Small intestine (tissue), 16 donors: ENCODE results near the gene FCER1A. TPM values are rescaled to one million over a fixed set of nuclear protein-coding genes. Genes with fewer than 3 reads are reported as not detected.
A peak's percentile ranks its signal among the peaks of the same experiment; 100 is the strongest.

Experiments
- DNase-seq, 2 donors: peaks; one replicate each; pipeline versions ENCODE4 v3.0.0 to v3.0.0-alpha.2; 2013
- FAIRE-seq: peaks from 2 replicates; lab custom pipeline; 2012; peaks lifted over from hg19 to GRCh38; lab: Jason Lieb, UNC
- H3K27ac ChIP-seq, 3 donors: one replicate each; pipeline ENCODE4 v1.5.1; 2013; ENCODE audit warnings: low read length in 2 of 3, mild to moderate bottlenecking in 2 of 3, control low read depth in 1 of 3, inconsistent platforms in 1 of 3, low read depth in 1 of 3, moderate library complexity in 1 of 3
- H3K27me3 ChIP-seq, 3 donors: one replicate each; pipeline ENCODE4 v1.6.1; 2013; ENCODE audit warnings: low read length in 3 of 3, inconsistent platforms in 1 of 3; ENCODE audit not compliant: control insufficient read depth in 3 of 3, insufficient read depth in 3 of 3
- H3K36me3 ChIP-seq, 3 donors: one replicate each; pipeline ENCODE4 v1.6.1; 2013; ENCODE audit warnings: low read length in 3 of 3, inconsistent platforms in 1 of 3, low read depth in 1 of 3, mild to moderate bottlenecking in 1 of 3, moderate library complexity in 1 of 3; ENCODE audit not compliant: control insufficient read depth in 3 of 3, insufficient read depth in 2 of 3
- H3K4me1 ChIP-seq, 3 donors: one replicate each; pipeline ENCODE4 v1.6.1; 2013; ENCODE audit warnings: low read length in 2 of 3, inconsistent platforms in 1 of 3, low read depth in 1 of 3, mild to moderate bottlenecking in 1 of 3, moderate library complexity in 1 of 3; ENCODE audit not compliant: control insufficient read depth in 3 of 3, insufficient read depth in 2 of 3
- H3K4me3 ChIP-seq, 3 donors: one replicate each; pipeline ENCODE4 v1.5.1; 2013; ENCODE audit warnings: low read length in 3 of 3, control low read depth in 1 of 3, inconsistent platforms in 1 of 3, low read depth in 1 of 3, mild to moderate bottlenecking in 1 of 3, moderate library complexity in 1 of 3
- H3K9me3 ChIP-seq, 2 donors: one replicate each; pipeline ENCODE4 v1.6.1; 2013; ENCODE audit warnings: low read depth in 1 of 2, low read length in 1 of 2; ENCODE audit not compliant: control insufficient read depth in 2 of 2, insufficient read depth in 1 of 2
- WGBS, 3 donors: extraction: QIAGEN DNeasy Blood & Tissue Kit; methylation state at CpG; one replicate each; pipeline ENCODE4 v1.1.7; 2013; 5-methylcytosine and 5-hydroxymethylcytosine counted together
- long read RNA-seq, 10 donors: transcript quantifications; one replicate each; lab custom pipeline, GENCODE V29; 2026
- polyA plus RNA-seq, 4 donors: library from polyadenylated mRNA; stranded (reverse) in 3 of 4; unstranded in 1 of 4; fragments of 200-250 nt in 3 of 4; fragments of 120-200 nt in 1 of 4; gene quantifications; one replicate each; pipeline versions ENCODE4 v1.2.1 to v1.2.3, GENCODE V29; 2013
- donor health status: healthy with polysubstance abuse.
- donor health status: control.
- donor health status: control.
- donor health status: Bipolar disorder and iron deficiency.
- donor health status: healthy.

FCER1A gene
- polyA plus RNA-seq, result 1 to 10 TPM in 1 of 4 donors, under 1 TPM in 2, not detected in 1; 0.12 to 2.2 (median 0.75) TPM
- long read RNA-seq, donor 1, result 0 reads
- long read RNA-seq, donor 2, result 0 reads
- long read RNA-seq, donor 3, result 0 reads
- long read RNA-seq, donor 4, result 0 reads
- long read RNA-seq, donor 5, result 0 reads
- long read RNA-seq, donor 6, result 0 reads
- long read RNA-seq, donor 7, result 0 reads
- long read RNA-seq, donor 8, result 0 reads
- long read RNA-seq, donor 9, result 0 reads
- long read RNA-seq, donor 10, result 0 reads

DNA sequence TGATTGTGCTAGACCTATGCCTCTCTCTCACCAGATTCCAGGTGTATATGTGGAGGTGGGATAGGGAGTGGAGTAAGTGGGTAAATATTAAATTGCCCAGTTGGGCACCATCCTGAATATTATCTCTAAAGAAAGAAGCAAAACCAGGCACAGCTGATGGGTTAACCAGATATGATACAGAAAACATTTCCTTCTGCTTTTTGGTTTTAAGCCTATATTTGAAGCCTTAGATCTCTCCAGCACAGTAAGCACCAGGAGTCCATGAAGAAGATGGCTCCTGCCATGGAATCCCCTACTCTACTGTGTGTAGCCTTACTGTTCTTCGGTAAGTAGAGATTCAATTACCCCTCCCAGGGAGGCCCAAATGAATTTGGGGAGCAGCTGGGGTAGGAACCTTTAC, at the start of gene FCER1A:
TSS of gene FCER1A (plus strand) at position 242 of the 400 bp plus-strand sequence. CDS start at position 271, 29 bp downstream.
- 84 to 92% (median 91%) methylated on average over 1 of the region's 1 CpG for WGBS, 3 donors
- Histone ChIP-seq H3K4me1 (no peaks in the 10 kb centered on the region), H3K27ac (no peak within 1 kb of the TSS), H3K27me3 (no peaks in the 10 kb centered on the region), H3K4me3 (no peak within 1 kb of the TSS), H3K9me3 (no peaks in the 10 kb centered on the region), H3K36me3 (no peaks in the 10 kb centered on the region)
- no peak for DNase-seq
- no peak for FAIRE-seq

GRCh38 chr1:159261311-159261710, 40.8 kb upstream of the FCER1A start:
- no peak overlapping the region for H3K4me3 ChIP-seq
- FAIRE-seq, result no peak
- H3K27me3 ChIP-seq, result no peaks in the 10 kb centered on the region
- no peak for DNase-seq
- H3K4me1 ChIP-seq, result no peaks in the 10 kb centered on the region
- no peaks in the 10 kb centered on the region for H3K9me3 ChIP-seq
- H3K27ac ChIP-seq, result no peak overlapping the region
- H3K36me3 ChIP-seq, result no peaks in the 10 kb centered on the region

DNA sequence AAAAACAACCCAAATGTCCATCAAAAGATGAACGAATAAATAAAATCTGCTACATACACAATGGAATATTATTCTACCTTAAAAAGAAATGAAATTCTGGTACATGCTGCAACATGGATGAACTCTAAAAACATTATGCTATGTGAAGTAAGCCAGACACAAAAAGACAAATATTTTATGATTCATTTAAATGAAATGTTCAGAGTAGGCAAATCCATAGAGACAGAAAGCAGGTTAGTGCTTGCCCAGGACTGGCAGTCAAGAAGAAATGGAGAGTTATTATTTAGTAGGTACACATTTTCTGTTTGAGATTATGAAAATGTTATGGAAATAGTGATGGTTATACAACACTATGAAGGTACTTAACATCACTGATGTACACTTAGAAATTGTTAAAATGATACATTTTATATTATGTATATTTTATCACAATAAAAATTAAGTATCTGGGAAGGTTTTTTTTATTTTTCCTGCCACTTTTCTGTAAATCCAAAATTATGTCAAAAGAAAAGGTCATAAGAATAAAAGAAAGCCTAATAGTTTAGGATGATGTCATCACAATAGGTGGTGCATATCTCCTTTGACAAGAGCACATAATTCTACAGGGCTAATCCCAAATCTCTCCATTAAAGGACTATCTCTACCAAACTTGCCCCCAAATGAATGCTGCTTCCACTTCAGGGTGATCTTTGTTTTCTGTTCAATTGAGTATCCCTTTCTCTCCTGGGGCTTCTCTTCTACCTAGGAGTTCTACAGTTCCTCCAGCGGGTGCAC, 40.2 kb upstream of the FCER1A start:
- Histone ChIP-seq H3K27ac (no peak overlapping the region), H3K9me3 (no peaks in the 10 kb centered on the region), H3K36me3 (no peaks in the 10 kb centered on the region), H3K4me1 (no peaks in the 10 kb centered on the region), H3K27me3 (no peaks in the 10 kb centered on the region), H3K4me3 (no peak overlapping the region)
- DNase-seq (no peak), FAIRE-seq (no peak)
- 79 to 86% (median 84%) methylated on average over 2 of the region's 2 CpGs for WGBS, 3 donors

DNA sequence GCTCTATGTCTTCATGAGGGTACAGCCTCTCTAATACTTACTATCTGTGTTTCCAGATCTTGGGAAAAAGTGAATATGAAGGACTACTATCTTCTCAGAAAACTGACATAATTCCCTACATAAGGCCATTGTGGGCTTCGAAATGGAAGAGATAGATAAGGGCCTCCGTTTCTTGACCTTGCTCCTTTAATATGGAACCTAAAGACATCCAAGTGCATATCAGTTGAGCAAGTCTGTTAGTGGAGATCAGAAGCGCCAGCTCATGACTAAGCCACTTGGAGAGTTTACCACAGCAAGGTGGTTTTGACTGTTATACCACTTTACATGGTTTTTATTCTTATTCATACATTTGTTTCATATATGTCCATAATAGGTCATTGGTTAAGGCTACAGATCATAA, 35.3 kb upstream of the FCER1A start:
- no peaks in the 10 kb centered on the region for H3K36me3 ChIP-seq
- no peak overlapping the region for H3K27ac ChIP-seq
- H3K4me3 ChIP-seq, result no peak overlapping the region
- no peaks in the 10 kb centered on the region for H3K27me3 ChIP-seq
- H3K4me1 ChIP-seq, result no peaks in the 10 kb centered on the region
- no peaks in the 10 kb centered on the region for H3K9me3 ChIP-seq
- FAIRE-seq (no peak), DNase-seq (no peak)
- 70 to 80% (median 79%) methylated on average over 3 of the region's 3 CpGs for WGBS, 3 donors

GRCh38 chr1:159274631-159275030, 27.5 kb upstream of the FCER1A start:
- FAIRE-seq, result no peak
- no peaks in the 10 kb centered on the region for H3K9me3 ChIP-seq
- no peaks in the 10 kb centered on the region for H3K4me1 ChIP-seq
- H3K27me3 ChIP-seq, result no peaks in the 10 kb centered on the region
- 43 to 74% (median 54%) methylated on average over 2 of the region's 2 CpGs for WGBS, 3 donors
- H3K36me3 ChIP-seq, result no peaks in the 10 kb centered on the region
- DNase-seq, result no peak
- no peak overlapping the region for H3K27ac ChIP-seq
- H3K4me3 ChIP-seq, result no peak overlapping the region

- no peaks in the 10 kb centered on the region for H3K36me3 ChIP-seq
- FAIRE-seq (no peak), DNase-seq (no peak)
- H3K27ac ChIP-seq, result no peak overlapping the region
- H3K27me3 ChIP-seq, result no peaks in the 10 kb centered on the region
- H3K4me3 ChIP-seq, result no peak overlapping the region
- H3K4me1 ChIP-seq, result no peaks in the 10 kb centered on the region
- no peaks in the 10 kb centered on the region for H3K9me3 ChIP-seq
Measured at GRCh38 chr1:159275891-159276290, 26.2 kb upstream of the FCER1A start.

DNA sequence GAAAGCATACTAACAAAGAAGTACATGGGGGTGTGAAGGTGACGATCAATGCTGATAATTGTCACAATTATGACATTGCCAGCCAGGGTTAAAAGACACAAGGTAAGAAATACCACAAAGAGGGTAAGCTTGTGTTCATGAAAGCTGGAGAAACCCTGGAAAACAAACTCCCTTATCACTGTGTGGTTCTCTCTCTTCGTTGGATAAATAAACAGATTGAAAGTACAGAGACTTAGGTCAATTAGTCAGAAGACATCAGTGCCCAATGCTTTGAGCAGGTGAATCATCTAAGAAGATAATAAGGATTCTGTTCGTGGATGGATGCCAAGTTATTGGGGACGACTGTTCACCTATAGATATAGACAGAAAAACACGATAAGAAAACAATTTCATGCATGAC, 22.4 kb upstream of the FCER1A start:
- Histone ChIP-seq H3K9me3 (no peaks in the 10 kb centered on the region), H3K4me1 (peaks cover 0 to 4% (median 0%) of the 10 kb centered on the region in 3 donors), H3K27me3 (no peaks in the 10 kb centered on the region), H3K4me3 (no peak overlapping the region), H3K27ac (no peak overlapping the region), H3K36me3 (no peaks in the 10 kb centered on the region)
- no peak for DNase-seq
- WGBS, 3 donors, result 26 to 59% (median 37%) methylated on average over 5 of the region's 5 CpGs
- no peak for FAIRE-seq

- Histone ChIP-seq H3K4me3 (no peak overlapping the region), H3K36me3 (no peaks in the 10 kb centered on the region), H3K27me3 (no peaks in the 10 kb centered on the region), H3K4me1 (peaks cover 0 to 4% (median 0%) of the 10 kb centered on the region in 3 donors), H3K9me3 (no peaks in the 10 kb centered on the region), H3K27ac (no peak overlapping the region)
- WGBS, 3 donors, result 12 to 32% (median 19%) methylated on average over 2 of the region's 2 CpGs
- FAIRE-seq, result no peak
- peak; percentile 37 to 67 for DNase-seq
Measured at GRCh38 chr1:159282118-159282517, 20.0 kb upstream of the FCER1A start.
